ENCODE results near the gene PAK3. TPM values are rescaled to one million over a fixed set of nuclear protein-coding genes. Genes with fewer than 3 reads are reported as not detected.

The PAK3 gene
- total and polyA plus RNA-seq, 4 donors, result 0.03 to 0.79 (median 0.26) TPM

GRCh38 chrX:111191598-111191997 is 95.6 kb downstream of the PAK3 start:
- no peak for DNase-seq (ENCODE audit: low spot score)
- TF ChIP-seq, protein P1, sequence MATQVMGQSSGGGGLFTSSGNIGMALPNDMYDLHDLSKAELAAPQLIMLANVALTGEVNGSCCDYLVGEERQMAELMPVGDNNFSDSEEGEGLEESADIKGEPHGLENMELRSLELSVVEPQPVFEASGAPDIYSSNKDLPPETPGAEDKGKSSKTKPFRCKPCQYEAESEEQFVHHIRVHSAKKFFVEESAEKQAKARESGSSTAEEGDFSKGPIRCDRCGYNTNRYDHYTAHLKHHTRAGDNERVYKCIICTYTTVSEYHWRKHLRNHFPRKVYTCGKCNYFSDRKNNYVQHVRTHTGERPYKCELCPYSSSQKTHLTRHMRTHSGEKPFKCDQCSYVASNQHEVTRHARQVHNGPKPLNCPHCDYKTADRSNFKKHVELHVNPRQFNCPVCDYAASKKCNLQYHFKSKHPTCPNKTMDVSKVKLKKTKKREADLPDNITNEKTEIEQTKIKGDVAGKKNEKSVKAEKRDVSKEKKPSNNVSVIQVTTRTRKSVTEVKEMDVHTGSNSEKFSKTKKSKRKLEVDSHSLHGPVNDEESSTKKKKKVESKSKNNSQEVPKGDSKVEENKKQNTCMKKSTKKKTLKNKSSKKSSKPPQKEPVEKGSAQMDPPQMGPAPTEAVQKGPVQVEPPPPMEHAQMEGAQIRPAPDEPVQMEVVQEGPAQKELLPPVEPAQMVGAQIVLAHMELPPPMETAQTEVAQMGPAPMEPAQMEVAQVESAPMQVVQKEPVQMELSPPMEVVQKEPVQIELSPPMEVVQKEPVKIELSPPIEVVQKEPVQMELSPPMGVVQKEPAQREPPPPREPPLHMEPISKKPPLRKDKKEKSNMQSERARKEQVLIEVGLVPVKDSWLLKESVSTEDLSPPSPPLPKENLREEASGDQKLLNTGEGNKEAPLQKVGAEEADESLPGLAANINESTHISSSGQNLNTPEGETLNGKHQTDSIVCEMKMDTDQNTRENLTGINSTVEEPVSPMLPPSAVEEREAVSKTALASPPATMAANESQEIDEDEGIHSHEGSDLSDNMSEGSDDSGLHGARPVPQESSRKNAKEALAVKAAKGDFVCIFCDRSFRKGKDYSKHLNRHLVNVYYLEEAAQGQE (IDR thresholded peaks at IDR 0.05), result no peak
- TF ChIP-seq JUND (IDR thresholded peaks at IDR 0.05) (no peak), FOXA2 (IDR thresholded peaks at IDR 0.05) (no peak), RXRA (IDR thresholded peaks at IDR 0.05) (no peak), NR2F2 (IDR thresholded peaks at IDR 0.05) (no peak), RAD21 (IDR thresholded peaks at IDR 0.05) (no peak), SP1 (IDR thresholded peaks at IDR 0.05) (no peak), GABPA (IDR thresholded peaks at IDR 0.05 in 1 of 2, conservative IDR thresholded peaks at IDR 0.05 in 1 of 2) (no peak), HNF4G (IDR thresholded peaks at IDR 0.05) (no peak)
- H3K27me3 ChIP-seq (ENCODE audit: control insufficient read depth in 4 of 4, insufficient read depth in 4 of 4, low read length in 3 of 4), result no peaks in the 10 kb centered on the region
- WGBS, result 92% methylated on average over 2 of the region's 2 CpGs
- H3K4me3 ChIP-seq (ENCODE audit: low read depth in 1 of 3, low read length in 3 of 3), result no peak overlapping the region
- H3K4me1 ChIP-seq (ENCODE audit: control insufficient read depth in 4 of 4, insufficient read depth in 4 of 4, low read length in 3 of 4), result no peaks in the 10 kb centered on the region
- no peak overlapping the region for H3K9ac ChIP-seq (ENCODE audit: low read depth in 1 of 2, low read length in 2 of 2)
- H3K36me3 ChIP-seq (ENCODE audit: control insufficient read depth in 4 of 4, insufficient read depth in 3 of 4, low read depth in 1 of 4, low read length in 3 of 4), result no peaks in the 10 kb centered on the region
- no peak overlapping the region for H3K27ac ChIP-seq (ENCODE audit: low read depth in 1 of 2, low read length in 2 of 2)
- no peaks in the 10 kb centered on the region for H3K9me3 ChIP-seq (ENCODE audit: control insufficient read depth in 4 of 4, low read length in 3 of 4)

DNA sequence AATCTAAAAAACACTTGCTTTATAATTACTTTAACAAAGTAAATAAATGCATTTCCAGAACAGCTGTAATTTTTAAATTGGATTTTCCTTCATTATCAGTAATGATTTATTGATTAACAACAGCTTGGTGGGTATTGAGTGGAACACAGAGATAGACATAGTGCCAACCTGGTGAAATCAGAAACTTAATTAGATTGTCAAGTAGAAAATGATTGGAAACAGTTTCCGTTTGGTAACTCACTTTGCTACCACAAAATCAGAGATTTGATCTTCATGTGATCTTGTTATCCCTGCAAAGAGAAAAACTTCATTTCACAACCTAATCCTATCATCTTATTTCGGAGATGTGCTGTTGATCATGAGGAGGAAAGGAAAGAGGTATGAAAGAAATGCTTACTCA is 103.5 kb downstream of the PAK3 start:
- Histone ChIP-seq H3K36me3 (ENCODE audit: control insufficient read depth in 4 of 4, insufficient read depth in 3 of 4, low read depth in 1 of 4, low read length in 3 of 4) (no peaks in the 10 kb centered on the region), H3K27ac (ENCODE audit: low read depth in 1 of 2, low read length in 2 of 2) (no peak overlapping the region), H3K9me3 (ENCODE audit: control insufficient read depth in 4 of 4, low read length in 3 of 4) (no peaks in the 10 kb centered on the region), H3K27me3 (ENCODE audit: control insufficient read depth in 4 of 4, insufficient read depth in 4 of 4, low read length in 3 of 4) (no peaks in the 10 kb centered on the region), H3K4me1 (ENCODE audit: control insufficient read depth in 4 of 4, insufficient read depth in 4 of 4, low read length in 3 of 4) (no peaks in the 10 kb centered on the region), H3K9ac (ENCODE audit: low read depth in 1 of 2, low read length in 2 of 2) (no peak overlapping the region), H3K4me3 (ENCODE audit: low read depth in 1 of 3, low read length in 3 of 3) (no peak overlapping the region)
- TF ChIP-seq RXRA (IDR thresholded peaks at IDR 0.05) (no peak), FOXA2 (IDR thresholded peaks at IDR 0.05) (no peak), HNF4A (conservative IDR thresholded peaks at IDR 0.05) (no peak), EGR1 (IDR thresholded peaks at IDR 0.05; ENCODE audit: low read depth in 2 of 2) (no peak), HNF4G (IDR thresholded peaks at IDR 0.05) (no peak), GABPA (IDR thresholded peaks at IDR 0.05 in 1 of 2, conservative IDR thresholded peaks at IDR 0.05 in 1 of 2) (no peak), NR2F2 (IDR thresholded peaks at IDR 0.05) (no peak), RAD21 (IDR thresholded peaks at IDR 0.05) (no peak), SP1 (IDR thresholded peaks at IDR 0.05) (no peak), ZBTB33 (IDR thresholded peaks at IDR 0.05) (no peak), JUND (IDR thresholded peaks at IDR 0.05) (no peak), FOXA1 (IDR thresholded peaks at IDR 0.05) (no peak), YY1 (IDR thresholded peaks at IDR 0.05) (no peak), TAF1 (conservative IDR thresholded peaks at IDR 0.05) (no peak)
- TF ChIP-seq, protein P2, sequence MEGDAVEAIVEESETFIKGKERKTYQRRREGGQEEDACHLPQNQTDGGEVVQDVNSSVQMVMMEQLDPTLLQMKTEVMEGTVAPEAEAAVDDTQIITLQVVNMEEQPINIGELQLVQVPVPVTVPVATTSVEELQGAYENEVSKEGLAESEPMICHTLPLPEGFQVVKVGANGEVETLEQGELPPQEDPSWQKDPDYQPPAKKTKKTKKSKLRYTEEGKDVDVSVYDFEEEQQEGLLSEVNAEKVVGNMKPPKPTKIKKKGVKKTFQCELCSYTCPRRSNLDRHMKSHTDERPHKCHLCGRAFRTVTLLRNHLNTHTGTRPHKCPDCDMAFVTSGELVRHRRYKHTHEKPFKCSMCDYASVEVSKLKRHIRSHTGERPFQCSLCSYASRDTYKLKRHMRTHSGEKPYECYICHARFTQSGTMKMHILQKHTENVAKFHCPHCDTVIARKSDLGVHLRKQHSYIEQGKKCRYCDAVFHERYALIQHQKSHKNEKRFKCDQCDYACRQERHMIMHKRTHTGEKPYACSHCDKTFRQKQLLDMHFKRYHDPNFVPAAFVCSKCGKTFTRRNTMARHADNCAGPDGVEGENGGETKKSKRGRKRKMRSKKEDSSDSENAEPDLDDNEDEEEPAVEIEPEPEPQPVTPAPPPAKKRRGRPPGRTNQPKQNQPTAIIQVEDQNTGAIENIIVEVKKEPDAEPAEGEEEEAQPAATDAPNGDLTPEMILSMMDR (IDR thresholded peaks at IDR 0.05; ENCODE audit: low read depth, low read length, missing input control), result no peak
- TF ChIP-seq, protein P1 (IDR thresholded peaks at IDR 0.05), result no peak
- TF ChIP-seq, protein P3, sequence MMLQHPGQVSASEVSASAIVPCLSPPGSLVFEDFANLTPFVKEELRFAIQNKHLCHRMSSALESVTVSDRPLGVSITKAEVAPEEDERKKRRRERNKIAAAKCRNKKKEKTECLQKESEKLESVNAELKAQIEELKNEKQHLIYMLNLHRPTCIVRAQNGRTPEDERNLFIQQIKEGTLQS (IDR thresholded peaks at IDR 0.05), result no peak
- TF ChIP-seq, protein P4, sequence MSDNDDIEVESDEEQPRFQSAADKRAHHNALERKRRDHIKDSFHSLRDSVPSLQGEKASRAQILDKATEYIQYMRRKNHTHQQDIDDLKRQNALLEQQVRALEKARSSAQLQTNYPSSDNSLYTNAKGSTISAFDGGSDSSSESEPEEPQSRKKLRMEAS (IDR thresholded peaks at IDR 0.05), result no peak
- no peak for DNase-seq (ENCODE audit: low spot score)
- 77% methylated on average over 2 of the region's 2 CpGs for WGBS
